Tibial nerve (tissue), 4 donors: ENCODE measurements around the gene CMSS1.

ENCODE experiments used
- CTCF ChIP-seq, 5 experiments: fragments of 200-600 bp in 3 of 5; fragments of 450-650 bp in 2 of 5; sonication (generic) in 3 of 5; IDR thresholded peaks; one replicate each; pipeline ENCODE4 v1.5.1; 2016 to 2019; ENCODE audit warnings: antibody characterized with exemption in 5 of 5, mild to moderate bottlenecking in 3 of 5, moderate library complexity in 2 of 5
- EP300 ChIP-seq, 2 donors: sonication (generic); formaldehyde crosslinking; IDR thresholded peaks; one replicate each; pipeline ENCODE4 v1.6.1; 2017; ENCODE audit warnings: antibody characterized with exemption in 2 of 2, mild to moderate bottlenecking in 1 of 2
- POLR2A ChIP-seq, 2 donors: fragments of 450-650 bp; IDR thresholded peaks; one replicate each; pipeline ENCODE4 v1.6.1; 2017; ENCODE audit warnings: antibody characterized with exemption in 2 of 2, mild to moderate bottlenecking in 2 of 2, moderate library complexity in 2 of 2

- TF ChIP-seq CTCF (IDR thresholded peaks at IDR 0.05) = no peak
- no peak for TF ChIP-seq POLR2A (IDR thresholded peaks at IDR 0.05)
- no peak for TF ChIP-seq EP300 (IDR thresholded peaks at IDR 0.05)
Measured at GRCh38 chr3:99948467-99949089, 130.9 kb downstream of the CMSS1 start.
